ENCODE measurements around the gene KIF1C. TPM values are rescaled to one million over a fixed set of nuclear protein-coding genes. Genes with fewer than 3 reads are reported as not detected.
A peak's percentile ranks its signal among the peaks of the same experiment; 100 is the strongest.

KIF1C gene
- total RNA-seq, 2 donors from 2014 or later: 195 to 291 TPM

DNA sequence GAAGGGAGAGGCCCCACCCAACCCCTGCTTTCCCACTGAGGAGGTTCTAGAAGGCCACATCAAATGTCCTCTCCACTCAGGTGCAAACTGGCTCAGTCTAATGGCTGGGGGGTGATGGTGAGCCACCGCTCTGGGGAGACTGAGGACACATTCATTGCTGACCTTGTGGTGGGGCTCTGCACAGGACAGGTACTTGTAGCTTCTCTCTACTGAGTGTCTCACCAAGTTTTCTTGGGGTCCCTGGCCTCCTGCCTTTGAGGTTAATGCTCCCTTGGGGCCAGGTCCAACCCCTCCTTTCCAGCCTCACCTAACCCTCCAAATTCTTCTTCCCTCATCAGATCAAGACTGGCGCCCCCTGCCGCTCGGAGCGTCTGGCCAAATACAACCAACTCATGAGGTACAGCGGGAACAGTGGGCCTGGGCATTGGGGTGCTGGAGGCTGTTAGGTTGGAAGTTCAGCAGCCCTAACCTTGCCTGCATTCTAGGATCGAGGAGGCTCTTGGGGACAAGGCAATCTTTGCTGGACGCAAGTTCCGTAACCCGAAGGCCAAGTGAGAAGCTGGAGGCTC lies 41.2 kb upstream of the KIF1C start:
- DNase-seq: no peak

GRCh38 chr17:4958102-4958501 lies 39.6 kb upstream of the KIF1C start:
- no peak for TF ChIP-seq CTCF (IDR thresholded peaks at IDR 0.05)
- no peaks in the 10 kb centered on the region for H3K36me3 ChIP-seq
- intact Hi-C loops (cut with DNase I): no loop called here

More for the DNA sequence above, 41.2 kb upstream of the KIF1C start:
- no peaks in the 10 kb centered on the region for H3K36me3 ChIP-seq
- H3K4me3 ChIP-seq: no peak overlapping the region
- no peak overlapping the region for H3K9ac ChIP-seq (ENCODE audit: low read depth in 2 of 2, low read length in 2 of 2)
- no peak overlapping the region for H3K27ac ChIP-seq
- no peaks in the 10 kb centered on the region for H3K27me3 ChIP-seq
- intact Hi-C loops (cut with DNase I): no loop called here
- no peaks in the 10 kb centered on the region for H3K4me1 ChIP-seq
- no peak for TF ChIP-seq CTCF (IDR thresholded peaks at IDR 0.05)
- H3K9me3 ChIP-seq: no peaks in the 10 kb centered on the region

GRCh38 chr17:4959261-4959965 lies 38.3 kb upstream of the KIF1C start:
- H3K27ac ChIP-seq: no peak overlapping the region
- no peak overlapping the region for H3K4me3 ChIP-seq
- H3K36me3 ChIP-seq: no peaks in the 10 kb centered on the region
- H3K9me3 ChIP-seq: no peaks in the 10 kb centered on the region
- no peaks in the 10 kb centered on the region for H3K4me1 ChIP-seq
- no peak overlapping the region for H3K9ac ChIP-seq (ENCODE audit: low read depth in 2 of 2, low read length in 2 of 2)
- no peak for TF ChIP-seq CTCF (IDR thresholded peaks at IDR 0.05)
- DNase-seq: no peak
- H3K27me3 ChIP-seq: no peaks in the 10 kb centered on the region
- intact Hi-C loops (cut with DNase I): no loop called here

More at GRCh38 chr17:4958102-4958501, 39.6 kb upstream of the KIF1C start:
- H3K9ac ChIP-seq (ENCODE audit: low read depth in 2 of 2, low read length in 2 of 2): no peak overlapping the region
- H3K9me3 ChIP-seq: no peaks in the 10 kb centered on the region
- H3K27me3 ChIP-seq: no peaks in the 10 kb centered on the region
- DNase-seq: no peak
- no peak overlapping the region for H3K4me3 ChIP-seq
- H3K4me1 ChIP-seq: no peaks in the 10 kb centered on the region
- no peak overlapping the region for H3K27ac ChIP-seq

GRCh38 chr17:4960279-4960922 lies 37.3 kb upstream of the KIF1C start:
- intact Hi-C loops (cut with DNase I): no loop called here
- DNase-seq: no peak
- Histone ChIP-seq H3K4me1 (no peaks in the 10 kb centered on the region), H3K4me3 (no peak overlapping the region), H3K9me3 (no peaks in the 10 kb centered on the region), H3K27ac (no peak overlapping the region), H3K36me3 (no peaks in the 10 kb centered on the region), H3K9ac (ENCODE audit: low read depth in 2 of 2, low read length in 2 of 2) (no peak overlapping the region), H3K27me3 (no peaks in the 10 kb centered on the region)
- TF ChIP-seq CTCF (IDR thresholded peaks at IDR 0.05): no peak

DNA sequence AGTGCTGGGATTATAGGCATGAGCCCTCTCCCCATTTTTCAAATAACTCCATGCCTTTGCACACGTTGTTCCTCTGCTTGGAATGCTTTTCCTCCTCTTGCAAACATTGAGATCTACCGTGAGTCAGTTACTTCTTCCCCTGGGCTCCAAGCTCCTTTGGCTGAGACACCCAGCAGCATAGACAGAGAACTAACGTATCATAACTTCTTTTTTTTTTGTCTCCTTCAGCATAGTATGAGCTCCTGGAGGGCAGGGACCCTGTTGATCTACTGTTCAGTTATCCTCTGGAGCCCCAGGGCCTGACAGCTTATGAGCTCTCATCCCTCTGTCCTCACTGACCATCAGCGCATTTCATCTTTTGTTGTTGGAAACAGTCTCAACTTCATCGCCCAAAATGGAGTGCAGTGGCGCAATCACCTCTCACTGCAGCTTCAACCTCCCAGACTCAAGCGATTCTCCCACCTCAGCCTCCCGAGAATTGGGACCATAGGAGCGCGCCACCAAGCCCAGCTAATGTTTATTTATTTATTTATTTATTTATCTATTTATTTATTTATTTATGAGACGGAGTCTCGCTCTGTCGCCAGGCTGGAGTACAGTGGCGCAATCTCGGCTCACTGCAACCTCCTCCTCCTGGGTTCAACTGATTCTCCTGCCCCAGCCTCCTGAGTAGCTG lies 32.3 kb upstream of the KIF1C start:
- no peak for TF ChIP-seq CTCF (IDR thresholded peaks at IDR 0.05)
- no peak overlapping the region for H3K27ac ChIP-seq
- H3K36me3 ChIP-seq: no peaks in the 10 kb centered on the region
- H3K4me1 ChIP-seq: no peaks in the 10 kb centered on the region
- H3K27me3 ChIP-seq: no peaks in the 10 kb centered on the region
- H3K9ac ChIP-seq (ENCODE audit: low read depth in 2 of 2, low read length in 2 of 2): peak overlapping the region in 1 of 2 donors; percentile 31
- intact Hi-C loops (cut with DNase I): no loop called here
- DNase-seq: no peak
- H3K9me3 ChIP-seq: no peaks in the 10 kb centered on the region
- H3K4me3 ChIP-seq: no peak overlapping the region

Measured in colonic mucosa (tissue), 4 donors.